SK-N-SH treated with all-trans-retinoic acid at 6 μM for 48 hours (cell line): ENCODE results near the gene WDR55.
A peak's percentile ranks its signal among the peaks of the same experiment; 100 is the strongest.

Experiments used
- ATAC-seq: fragments of 200-7000 bp; cut with Tn5 transposase; 3 replicates; pipeline ENCODE4 v1.9.1; 2020; ENCODE audit warnings: mild to moderate bottlenecking, moderate library complexity
- ARNTL ChIP-seq: fragments of 450-650 bp; formaldehyde crosslinking; IDR thresholded peaks from 2 replicates; pipeline ENCODE4 v1.5.0; 2020; ENCODE audit warnings: low read depth, mild to moderate bottlenecking, moderate library complexity, borderline replicate concordance
- BACH2 ChIP-seq: fragments of 250-450 bp; sonication (Bioruptor Pico); IDR thresholded peaks from 2 replicates; pipeline ENCODE4 v1.9.0; 2021; ENCODE audit warnings: mild to moderate bottlenecking, borderline replicate concordance
- CSDC2 ChIP-seq: fragments of 250-450 bp; sonication (Bioruptor Pico); IDR thresholded peaks from 2 replicates; pipeline ENCODE4 v1.5.0; 2020; ENCODE audit warnings: mild to moderate bottlenecking, moderate library complexity
- ESRRG ChIP-seq: fragments of 250-450 bp; sonication (Bioruptor Pico); IDR thresholded peaks from 2 replicates; pipeline ENCODE4 v1.6.1; 2021; ENCODE audit warnings: mild to moderate bottlenecking
- GLIS3 ChIP-seq: fragments of 250-450 bp; sonication (Bioruptor Pico); IDR thresholded peaks from 2 replicates; pipeline ENCODE4 v1.5.0; 2020; ENCODE audit warnings: mild to moderate bottlenecking, moderate library complexity
- ISL1 ChIP-seq: fragments of 250-450 bp; sonication (Bioruptor Pico); IDR thresholded peaks from 2 replicates; pipeline ENCODE4 v2.1.2; 2022; ENCODE audit warnings: mild to moderate bottlenecking, moderate library complexity
- OSR1 ChIP-seq: fragments of 250-450 bp; sonication (Bioruptor Pico); IDR thresholded peaks from 2 replicates; pipeline ENCODE4 v1.8.0; 2022; ENCODE audit warnings: moderate library complexity, mild to moderate bottlenecking, inconsistent platforms
- PPARA ChIP-seq: fragments of 250-450 bp; sonication (Bioruptor Pico); IDR thresholded peaks from 2 replicates; pipeline ENCODE4 v1.5.0; 2020; ENCODE audit warnings: mild to moderate bottlenecking, borderline replicate concordance
- RARB ChIP-seq: fragments of 250-450 bp; sonication (Bioruptor Pico); IDR thresholded peaks from 2 replicates; pipeline ENCODE4 v1.8.0; 2021; ENCODE audit warnings: mild to moderate bottlenecking, moderate library complexity
- SNAI2 ChIP-seq: fragments of 250-450 bp; sonication (Bioruptor Pico); IDR thresholded peaks from 2 replicates; pipeline ENCODE4 v1.5.0; 2020; ENCODE audit warnings: mild to moderate bottlenecking, moderate library complexity
- TOX ChIP-seq: fragments of 250-450 bp; sonication (Bioruptor Pico); IDR thresholded peaks from 2 replicates; pipeline ENCODE4 v1.8.0; 2021; ENCODE audit warnings: mild to moderate bottlenecking, moderate library complexity, borderline replicate concordance
- ZC3H10 ChIP-seq: fragments of 250-450 bp; sonication (Bioruptor Pico); IDR thresholded peaks from 2 replicates; pipeline ENCODE4 v1.5.1; 2021; ENCODE audit warnings: mild to moderate bottlenecking, moderate library complexity
- ZFP3 ChIP-seq: fragments of 250-450 bp; sonication (Bioruptor Pico); IDR thresholded peaks from 2 replicates; pipeline ENCODE4 v1.5.0; 2020; ENCODE audit warnings: mild to moderate bottlenecking, moderate library complexity
- ZFP30 ChIP-seq: fragments of 450-650 bp; formaldehyde crosslinking; IDR thresholded peaks from 2 replicates; pipeline ENCODE4 v1.5.0; 2022; ENCODE audit warnings: mild to moderate bottlenecking, moderate library complexity
- ZNF565 ChIP-seq: fragments of 450-650 bp; formaldehyde crosslinking; conservative IDR thresholded peaks from 2 replicates; pipeline ENCODE4 v1.5.0; 2020; ENCODE audit warnings: low read depth, mild to moderate bottlenecking, moderate library complexity
- ZNF70 ChIP-seq: fragments of 450-650 bp; formaldehyde crosslinking; IDR thresholded peaks from 2 replicates; pipeline ENCODE4 v1.5.0; 2020; ENCODE audit warnings: mild to moderate bottlenecking, moderate library complexity
- ZNF8 ChIP-seq: fragments of 450-650 bp; formaldehyde crosslinking; IDR thresholded peaks from 2 replicates; pipeline ENCODE4 v1.5.0; 2020; ENCODE audit warnings: mild to moderate bottlenecking, moderate library complexity
- TF ChIP-seq, protein P1 (sequence below): fragments of 250-450 bp; sonication (Bioruptor Pico); IDR thresholded peaks from 2 replicates; pipeline ENCODE4 v1.5.0; 2020; ENCODE audit warnings: mild to moderate bottlenecking, moderate library complexity
- TF ChIP-seq, protein P2 (sequence below): fragments of 250-450 bp; sonication (Bioruptor Pico); IDR thresholded peaks from 2 replicates; pipeline ENCODE4 v1.8.0; 2021; ENCODE audit warnings: low read depth, mild to moderate bottlenecking, moderate library complexity, borderline replicate concordance
- TF ChIP-seq, protein P3 (sequence below): fragments of 250-450 bp; sonication (Bioruptor Pico); IDR thresholded peaks from 2 replicates; pipeline ENCODE4 v1.5.1; 2021; ENCODE audit warnings: mild to moderate bottlenecking, moderate library complexity
- TF ChIP-seq, protein P4 (sequence below): fragments of 250-450 bp; sonication (Bioruptor Pico); IDR thresholded peaks from 2 replicates; pipeline ENCODE4 v1.5.1; 2020; ENCODE audit warnings: low read depth, mild to moderate bottlenecking, moderate library complexity
- TF ChIP-seq, protein P5 (sequence below): fragments of 250-450 bp; sonication (Bioruptor Pico); IDR thresholded peaks from 2 replicates; pipeline ENCODE4 v1.8.0; 2020; ENCODE audit warnings: mild to moderate bottlenecking, moderate library complexity, borderline replicate concordance

WDR55 gene, protein sequence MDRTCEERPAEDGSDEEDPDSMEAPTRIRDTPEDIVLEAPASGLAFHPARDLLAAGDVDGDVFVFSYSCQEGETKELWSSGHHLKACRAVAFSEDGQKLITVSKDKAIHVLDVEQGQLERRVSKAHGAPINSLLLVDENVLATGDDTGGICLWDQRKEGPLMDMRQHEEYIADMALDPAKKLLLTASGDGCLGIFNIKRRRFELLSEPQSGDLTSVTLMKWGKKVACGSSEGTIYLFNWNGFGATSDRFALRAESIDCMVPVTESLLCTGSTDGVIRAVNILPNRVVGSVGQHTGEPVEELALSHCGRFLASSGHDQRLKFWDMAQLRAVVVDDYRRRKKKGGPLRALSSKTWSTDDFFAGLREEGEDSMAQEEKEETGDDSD

DNA sequence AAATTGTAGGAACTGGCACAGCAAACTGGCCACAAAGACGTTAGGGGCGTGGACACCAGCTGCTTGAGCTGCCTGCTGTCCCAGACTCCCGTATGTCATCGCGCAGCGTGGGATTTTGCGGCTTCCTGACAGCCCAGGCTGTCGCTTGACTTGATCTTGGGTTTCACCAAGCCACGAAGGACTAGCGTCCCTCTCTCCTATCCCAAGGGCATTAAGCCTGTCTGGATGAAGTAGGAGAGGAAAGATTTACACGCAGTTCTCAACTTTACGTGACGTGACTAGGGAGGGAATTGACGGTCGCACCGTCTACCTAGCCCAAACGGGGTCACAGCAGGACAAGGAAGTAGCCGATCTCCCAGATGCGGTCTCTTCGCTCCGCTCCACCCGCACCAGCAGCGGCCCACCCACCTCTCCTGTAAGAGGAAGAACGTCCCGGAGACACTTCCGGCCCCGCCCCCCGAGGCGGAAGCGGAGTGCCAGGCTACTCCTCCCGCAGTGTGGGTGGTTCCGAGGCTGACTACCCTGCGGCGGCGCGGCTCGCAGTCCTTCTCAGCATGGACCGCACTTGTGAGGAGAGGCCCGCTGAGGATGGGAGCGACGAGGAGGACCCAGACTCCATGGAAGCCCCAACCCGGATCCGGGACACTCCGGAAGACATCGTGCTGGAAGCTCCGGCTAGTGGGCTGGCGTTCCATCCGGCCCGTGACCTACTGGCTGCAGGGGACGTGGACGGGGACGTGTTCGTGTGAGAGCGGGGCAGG, at the start of gene WDR55:
TSS of gene WDR55 (plus strand) at position 546 of the 761 bp plus-strand sequence. CDS start at position 555, 9 bp downstream.
- peak; percentile 99 for ATAC-seq
- no peak for TF ChIP-seq ZFP3 (CRISPR knock-in tag)
- no peak for TF ChIP-seq TOX (CRISPR knock-in tag)
- no peak for TF ChIP-seq RARB (CRISPR knock-in tag)
- TF ChIP-seq ISL1: no peak
- no peak for TF ChIP-seq PPARA (CRISPR knock-in tag)
- TF ChIP-seq ZC3H10 (CRISPR knock-in tag): no peak
- TF ChIP-seq ZNF8 (CRISPR knock-in tag): no peak
- TF ChIP-seq, protein P1, sequence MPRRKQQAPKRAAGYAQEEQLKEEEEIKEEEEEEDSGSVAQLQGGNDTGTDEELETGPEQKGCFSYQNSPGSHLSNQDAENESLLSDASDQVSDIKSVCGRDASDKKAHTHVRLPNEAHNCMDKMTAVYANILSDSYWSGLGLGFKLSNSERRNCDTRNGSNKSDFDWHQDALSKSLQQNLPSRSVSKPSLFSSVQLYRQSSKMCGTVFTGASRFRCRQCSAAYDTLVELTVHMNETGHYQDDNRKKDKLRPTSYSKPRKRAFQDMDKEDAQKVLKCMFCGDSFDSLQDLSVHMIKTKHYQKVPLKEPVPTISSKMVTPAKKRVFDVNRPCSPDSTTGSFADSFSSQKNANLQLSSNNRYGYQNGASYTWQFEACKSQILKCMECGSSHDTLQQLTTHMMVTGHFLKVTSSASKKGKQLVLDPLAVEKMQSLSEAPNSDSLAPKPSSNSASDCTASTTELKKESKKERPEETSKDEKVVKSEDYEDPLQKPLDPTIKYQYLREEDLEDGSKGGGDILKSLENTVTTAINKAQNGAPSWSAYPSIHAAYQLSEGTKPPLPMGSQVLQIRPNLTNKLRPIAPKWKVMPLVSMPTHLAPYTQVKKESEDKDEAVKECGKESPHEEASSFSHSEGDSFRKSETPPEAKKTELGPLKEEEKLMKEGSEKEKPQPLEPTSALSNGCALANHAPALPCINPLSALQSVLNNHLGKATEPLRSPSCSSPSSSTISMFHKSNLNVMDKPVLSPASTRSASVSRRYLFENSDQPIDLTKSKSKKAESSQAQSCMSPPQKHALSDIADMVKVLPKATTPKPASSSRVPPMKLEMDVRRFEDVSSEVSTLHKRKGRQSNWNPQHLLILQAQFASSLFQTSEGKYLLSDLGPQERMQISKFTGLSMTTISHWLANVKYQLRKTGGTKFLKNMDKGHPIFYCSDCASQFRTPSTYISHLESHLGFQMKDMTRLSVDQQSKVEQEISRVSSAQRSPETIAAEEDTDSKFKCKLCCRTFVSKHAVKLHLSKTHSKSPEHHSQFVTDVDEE (CRISPR knock-in tag): no peak
- TF ChIP-seq SNAI2 (CRISPR knock-in tag): no peak
- TF ChIP-seq GLIS3 (CRISPR knock-in tag): no peak
- no peak for TF ChIP-seq ZNF565 (CRISPR knock-in tag)
- TF ChIP-seq ARNTL (CRISPR knock-in tag): no peak
- TF ChIP-seq, protein P2, sequence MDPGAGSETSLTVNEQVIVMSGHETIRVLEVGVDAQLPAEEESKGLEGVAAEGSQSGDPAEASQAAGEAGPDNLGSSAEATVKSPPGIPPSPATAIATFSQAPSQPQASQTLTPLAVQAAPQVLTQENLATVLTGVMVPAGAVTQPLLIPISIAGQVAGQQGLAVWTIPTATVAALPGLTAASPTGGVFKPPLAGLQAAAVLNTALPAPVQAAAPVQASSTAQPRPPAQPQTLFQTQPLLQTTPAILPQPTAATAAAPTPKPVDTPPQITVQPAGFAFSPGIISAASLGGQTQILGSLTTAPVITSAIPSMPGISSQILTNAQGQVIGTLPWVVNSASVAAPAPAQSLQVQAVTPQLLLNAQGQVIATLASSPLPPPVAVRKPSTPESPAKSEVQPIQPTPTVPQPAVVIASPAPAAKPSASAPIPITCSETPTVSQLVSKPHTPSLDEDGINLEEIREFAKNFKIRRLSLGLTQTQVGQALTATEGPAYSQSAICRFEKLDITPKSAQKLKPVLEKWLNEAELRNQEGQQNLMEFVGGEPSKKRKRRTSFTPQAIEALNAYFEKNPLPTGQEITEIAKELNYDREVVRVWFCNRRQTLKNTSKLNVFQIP (CRISPR knock-in tag): no peak
- TF ChIP-seq, protein P3, sequence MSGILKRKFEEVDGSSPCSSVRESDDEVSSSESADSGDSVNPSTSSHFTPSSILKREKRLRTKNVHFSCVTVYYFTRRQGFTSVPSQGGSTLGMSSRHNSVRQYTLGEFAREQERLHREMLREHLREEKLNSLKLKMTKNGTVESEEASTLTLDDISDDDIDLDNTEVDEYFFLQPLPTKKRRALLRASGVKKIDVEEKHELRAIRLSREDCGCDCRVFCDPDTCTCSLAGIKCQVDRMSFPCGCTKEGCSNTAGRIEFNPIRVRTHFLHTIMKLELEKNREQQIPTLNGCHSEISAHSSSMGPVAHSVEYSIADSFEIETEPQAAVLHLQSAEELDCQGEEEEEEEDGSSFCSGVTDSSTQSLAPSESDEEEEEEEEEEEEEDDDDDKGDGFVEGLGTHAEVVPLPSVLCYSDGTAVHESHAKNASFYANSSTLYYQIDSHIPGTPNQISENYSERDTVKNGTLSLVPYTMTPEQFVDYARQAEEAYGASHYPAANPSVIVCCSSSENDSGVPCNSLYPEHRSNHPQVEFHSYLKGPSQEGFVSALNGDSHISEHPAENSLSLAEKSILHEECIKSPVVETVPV (CRISPR knock-in tag): no peak
- no peak for TF ChIP-seq CSDC2 (CRISPR knock-in tag)
- no peak for TF ChIP-seq OSR1 (CRISPR knock-in tag)
- no peak for TF ChIP-seq ZNF70 (CRISPR knock-in tag)
- TF ChIP-seq, protein P4, sequence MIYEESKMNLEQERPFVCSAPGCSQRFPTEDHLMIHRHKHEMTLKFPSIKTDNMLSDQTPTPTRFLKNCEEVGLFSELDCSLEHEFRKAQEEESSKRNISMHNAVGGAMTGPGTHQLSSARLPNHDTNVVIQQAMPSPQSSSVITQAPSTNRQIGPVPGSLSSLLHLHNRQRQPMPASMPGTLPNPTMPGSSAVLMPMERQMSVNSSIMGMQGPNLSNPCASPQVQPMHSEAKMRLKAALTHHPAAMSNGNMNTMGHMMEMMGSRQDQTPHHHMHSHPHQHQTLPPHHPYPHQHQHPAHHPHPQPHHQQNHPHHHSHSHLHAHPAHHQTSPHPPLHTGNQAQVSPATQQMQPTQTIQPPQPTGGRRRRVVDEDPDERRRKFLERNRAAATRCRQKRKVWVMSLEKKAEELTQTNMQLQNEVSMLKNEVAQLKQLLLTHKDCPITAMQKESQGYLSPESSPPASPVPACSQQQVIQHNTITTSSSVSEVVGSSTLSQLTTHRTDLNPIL: no peak
- no peak for TF ChIP-seq ESRRG (CRISPR knock-in tag)
- TF ChIP-seq ZFP30 (CRISPR knock-in tag): no peak

DNA sequence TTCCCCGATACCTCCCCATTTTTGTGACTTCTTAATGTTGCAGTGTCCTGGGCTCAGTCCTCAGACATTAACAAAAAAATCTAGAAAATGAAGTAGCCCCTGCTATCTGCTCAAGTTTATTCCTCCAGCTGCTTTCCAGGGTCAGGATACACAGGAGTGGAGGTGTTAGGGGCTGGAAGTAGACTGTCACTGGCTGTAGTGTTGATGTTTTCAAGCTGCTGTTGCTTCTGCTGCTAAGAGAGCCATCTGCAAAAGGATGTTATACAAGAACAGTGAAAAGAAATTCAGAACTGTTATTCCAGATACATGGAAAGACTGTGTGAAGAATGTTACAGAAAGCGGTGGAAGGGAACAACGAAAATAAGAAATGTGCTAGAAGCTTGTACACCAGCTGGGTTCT, 42.4 kb upstream of the WDR55 start:
- no peak for ATAC-seq
- TF ChIP-seq BACH2 (CRISPR knock-in tag) (no peak), SNAI2 (CRISPR knock-in tag) (no peak), ZNF565 (CRISPR knock-in tag) (no peak), CSDC2 (CRISPR knock-in tag) (no peak), RARB (CRISPR knock-in tag) (no peak), PPARA (CRISPR knock-in tag) (no peak), OSR1 (CRISPR knock-in tag) (no peak), GLIS3 (CRISPR knock-in tag) (no peak), ZFP3 (CRISPR knock-in tag) (no peak), TOX (CRISPR knock-in tag) (no peak), ZFP30 (CRISPR knock-in tag) (no peak), ZC3H10 (CRISPR knock-in tag) (no peak), ARNTL (CRISPR knock-in tag) (no peak)
- TF ChIP-seq, protein P5, sequence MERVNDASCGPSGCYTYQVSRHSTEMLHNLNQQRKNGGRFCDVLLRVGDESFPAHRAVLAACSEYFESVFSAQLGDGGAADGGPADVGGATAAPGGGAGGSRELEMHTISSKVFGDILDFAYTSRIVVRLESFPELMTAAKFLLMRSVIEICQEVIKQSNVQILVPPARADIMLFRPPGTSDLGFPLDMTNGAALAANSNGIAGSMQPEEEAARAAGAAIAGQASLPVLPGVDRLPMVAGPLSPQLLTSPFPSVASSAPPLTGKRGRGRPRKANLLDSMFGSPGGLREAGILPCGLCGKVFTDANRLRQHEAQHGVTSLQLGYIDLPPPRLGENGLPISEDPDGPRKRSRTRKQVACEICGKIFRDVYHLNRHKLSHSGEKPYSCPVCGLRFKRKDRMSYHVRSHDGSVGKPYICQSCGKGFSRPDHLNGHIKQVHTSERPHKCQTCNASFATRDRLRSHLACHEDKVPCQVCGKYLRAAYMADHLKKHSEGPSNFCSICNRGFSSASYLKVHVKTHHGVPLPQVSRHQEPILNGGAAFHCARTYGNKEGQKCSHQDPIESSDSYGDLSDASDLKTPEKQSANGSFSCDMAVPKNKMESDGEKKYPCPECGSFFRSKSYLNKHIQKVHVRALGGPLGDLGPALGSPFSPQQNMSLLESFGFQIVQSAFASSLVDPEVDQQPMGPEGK: no peak
- TF ChIP-seq, protein P3 (CRISPR knock-in tag): no peak
- TF ChIP-seq, protein P2 (CRISPR knock-in tag): no peak
